Choroid plexus epithelial cell (primary cell): ENCODE results near the gene APEH.

Experiments
- DNase-seq: peaks from one replicate; pipeline ENCODE4 v3.0.0-alpha.2; 2010; ENCODE audit warnings: low read depth
- H3K4me3 ChIP-seq: 2 replicates; pipeline ENCODE4 v1.5.1; 2011; ENCODE audit warnings: low read depth, mild to moderate bottlenecking, control low read depth, low read length, moderate library complexity
- CTCF ChIP-seq: conservative IDR thresholded peaks from 2 replicates; pipeline ENCODE4 v1.5.1; 2011; ENCODE audit warnings: low read depth, mild to moderate bottlenecking, control low read depth, inconsistent platforms, low read length, moderate library complexity

Gene APEH

DNA sequence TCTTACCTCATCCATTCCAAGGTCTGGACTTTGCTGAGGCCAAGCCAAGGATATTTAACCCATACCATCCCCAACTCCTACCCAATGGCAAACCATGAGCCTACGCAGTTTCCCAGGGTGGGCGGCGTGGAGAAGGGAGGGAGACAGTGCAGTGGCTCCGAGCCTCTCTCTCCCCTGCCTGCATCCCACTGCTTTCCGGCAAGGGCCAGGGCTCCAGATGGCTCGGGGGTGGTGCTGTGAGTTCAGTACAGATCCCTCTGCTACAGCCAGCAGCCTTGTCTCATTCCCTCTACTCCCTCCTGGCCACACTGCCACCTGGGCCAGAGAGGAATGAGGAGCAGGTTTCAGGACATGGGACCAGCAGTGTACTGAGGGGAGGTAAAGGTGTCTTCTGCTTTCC lies 44.3 kb upstream of the APEH start:
- DNase-seq: no peak
- H3K4me3 ChIP-seq: no peak overlapping the region
- no peak for TF ChIP-seq CTCF

DNA sequence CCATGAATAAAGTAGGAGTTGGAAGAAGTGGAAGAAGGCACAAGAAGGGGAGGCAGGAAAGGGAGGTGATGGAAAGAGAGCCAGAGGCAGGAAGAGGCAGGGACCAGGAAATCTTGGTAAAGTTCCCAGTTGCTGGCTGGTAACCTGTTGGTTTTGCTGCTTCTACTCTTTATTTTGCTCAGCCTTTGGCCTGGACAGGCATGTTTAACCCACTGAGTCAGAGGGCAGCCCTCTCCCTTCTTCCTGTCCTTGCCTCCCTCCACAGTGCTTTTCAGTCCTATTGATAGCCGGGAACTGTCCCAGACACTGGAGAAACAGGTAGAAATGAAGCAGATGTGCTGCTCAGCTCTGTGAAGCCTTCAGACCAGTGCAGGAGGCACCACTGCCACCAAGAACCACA lies 43.4 kb upstream of the APEH start:
- no peak for TF ChIP-seq CTCF
- no peak for DNase-seq
- no peak overlapping the region for H3K4me3 ChIP-seq

DNA sequence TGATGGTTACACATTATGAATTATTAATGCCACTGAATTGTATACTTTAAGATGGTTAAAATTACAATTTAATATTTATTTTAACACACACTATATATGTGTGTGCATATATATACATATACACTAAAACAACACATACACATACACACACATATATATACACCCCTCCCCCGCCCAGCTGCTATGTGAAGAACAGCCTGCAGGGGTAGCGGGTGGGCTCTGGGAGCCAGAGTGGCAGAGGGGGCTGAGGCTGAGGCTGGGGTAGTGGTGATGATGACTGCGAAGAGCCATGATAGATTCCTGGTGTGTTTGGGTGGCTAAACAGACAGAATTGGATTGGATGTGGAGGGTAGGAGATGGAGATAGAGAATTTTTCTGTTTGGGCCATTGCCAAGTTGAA lies 39.4 kb upstream of the APEH start:
- no peak for DNase-seq
- no peak overlapping the region for H3K4me3 ChIP-seq
- TF ChIP-seq CTCF: peak; percentile 6

DNA sequence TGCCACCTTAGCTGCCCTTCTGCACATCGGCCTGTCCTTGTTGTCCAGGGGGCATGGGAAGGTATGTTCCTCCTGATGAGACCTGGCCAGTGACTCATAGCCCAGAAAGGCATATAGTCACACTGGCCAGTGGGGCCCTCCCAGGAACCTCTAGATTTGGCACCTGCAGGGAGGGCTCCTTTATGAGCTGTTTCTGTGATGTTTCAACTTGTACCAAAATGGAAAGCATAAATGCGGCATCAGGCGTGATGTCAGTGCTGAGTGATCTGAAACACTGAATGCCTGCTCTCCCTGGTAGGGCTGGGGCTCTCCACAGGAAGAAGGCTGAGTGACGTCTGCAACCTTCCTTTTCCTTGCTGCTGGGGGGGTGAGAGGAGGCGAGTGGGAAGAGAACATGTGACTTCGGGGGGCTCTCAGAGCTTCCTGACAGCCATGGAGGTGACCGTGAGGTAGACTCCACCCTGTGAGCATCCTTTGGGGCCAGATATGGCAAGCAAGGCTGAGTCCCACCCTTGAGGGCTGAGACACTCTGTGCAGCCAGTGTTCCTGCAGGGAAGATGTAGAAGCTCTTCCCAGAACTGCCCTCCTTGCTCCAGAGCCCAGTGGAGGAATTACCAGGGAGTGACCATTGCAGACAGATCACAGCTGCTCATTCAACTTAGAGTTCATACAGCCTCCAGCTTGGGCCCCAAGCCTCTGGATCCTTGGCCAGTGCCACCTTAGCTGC lies 37.1 kb upstream of the APEH start:
- H3K4me3 ChIP-seq: no peak overlapping the region
- no peak for DNase-seq
- no peak for TF ChIP-seq CTCF

GRCh38 chr3:49638445-49638844 lies 35.7 kb upstream of the APEH start:
- no peak overlapping the region for H3K4me3 ChIP-seq
- DNase-seq: peak; percentile 55
- no peak for TF ChIP-seq CTCF

DNA sequence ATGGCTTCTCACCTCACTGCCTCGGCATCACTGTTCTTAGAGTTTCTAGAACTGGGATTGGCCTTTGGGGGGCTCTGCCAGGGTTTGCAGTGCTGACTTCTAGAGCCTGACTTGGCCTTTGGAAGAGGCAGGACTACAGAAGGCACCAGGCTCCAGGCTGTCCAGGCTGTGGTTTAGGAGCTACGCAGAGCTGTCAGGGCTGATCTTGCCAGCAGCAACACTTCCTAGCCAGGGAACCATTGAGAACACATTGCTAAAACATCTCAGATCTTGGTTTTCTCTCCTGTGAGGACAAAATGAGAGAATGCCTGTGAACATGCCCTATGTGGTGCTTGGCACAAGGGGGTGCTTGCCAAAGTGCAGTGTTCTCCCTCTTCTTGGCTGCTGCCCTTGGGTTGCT lies 34.6 kb upstream of the APEH start:
- TF ChIP-seq CTCF: no peak
- no peak for DNase-seq
- H3K4me3 ChIP-seq: no peak overlapping the region

DNA sequence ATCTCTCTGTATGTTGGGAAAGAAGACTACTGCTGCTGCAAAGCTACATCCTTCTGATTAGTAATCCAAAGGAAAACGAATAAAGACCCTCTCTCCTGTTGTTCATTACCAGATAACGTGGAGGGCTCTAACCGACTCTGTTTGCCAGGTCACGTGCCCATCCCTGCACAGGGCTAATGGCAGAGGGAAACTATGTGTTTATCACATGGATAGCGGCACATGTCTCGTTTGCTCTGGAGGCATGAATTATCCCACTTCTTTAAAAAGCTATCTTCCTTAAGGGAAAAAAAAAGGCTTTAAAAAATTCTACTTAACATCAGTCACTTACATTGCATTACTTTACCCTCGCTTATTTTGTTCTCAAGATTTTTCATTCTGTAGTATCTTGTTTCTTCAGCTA lies 32.9 kb upstream of the APEH start:
- DNase-seq: no peak
- no peak overlapping the region for H3K4me3 ChIP-seq
- TF ChIP-seq CTCF: no peak
